HL-60 (cell line): ENCODE data around the gene GFOD2.

Source experiments
- GABPA ChIP-seq: IDR thresholded peaks from 2 replicates; pipeline ENCODE4 v1.6.1; 2012; ENCODE audit warnings: low read depth
- POLR2AphosphoS5 ChIP-seq: IDR thresholded peaks from 2 replicates; pipeline ENCODE4 v1.6.1; 2012; ENCODE audit warnings: low read depth
- REST ChIP-seq: IDR thresholded peaks from 2 replicates; pipeline ENCODE4 v1.6.1; 2012; ENCODE audit warnings: low read depth; ENCODE audit not compliant: insufficient replicate concordance
- SPI1 ChIP-seq: IDR thresholded peaks from 2 replicates; pipeline ENCODE4 v1.6.1; 2012; ENCODE audit warnings: low read depth, mild to moderate bottlenecking, borderline replicate concordance
- TF ChIP-seq, protein P1 (sequence below): IDR thresholded peaks from one replicate; pipeline ENCODE4 v1.5.1; 2011; ENCODE audit warnings: low read length, control low read depth, inconsistent platforms; ENCODE audit not compliant: insufficient read depth

DNA sequence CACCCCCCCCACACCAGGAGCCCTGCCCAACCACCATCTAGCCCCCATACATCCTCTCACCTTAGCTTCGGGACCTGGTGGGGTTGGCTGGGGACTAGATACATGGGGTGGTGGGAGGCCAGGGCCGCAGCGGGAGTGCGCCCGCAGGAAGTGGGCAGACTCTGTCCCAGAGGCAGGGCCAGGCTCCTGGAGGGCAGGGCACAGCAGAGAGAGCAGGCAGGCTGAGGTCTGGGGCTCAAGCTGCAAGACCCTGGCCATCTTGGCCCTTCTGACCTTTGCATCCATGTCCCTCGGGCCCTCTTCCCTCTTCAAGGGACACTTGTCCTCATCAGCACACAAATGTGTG, 55.3 kb downstream of the GFOD2 start:
- TF ChIP-seq, protein P1, sequence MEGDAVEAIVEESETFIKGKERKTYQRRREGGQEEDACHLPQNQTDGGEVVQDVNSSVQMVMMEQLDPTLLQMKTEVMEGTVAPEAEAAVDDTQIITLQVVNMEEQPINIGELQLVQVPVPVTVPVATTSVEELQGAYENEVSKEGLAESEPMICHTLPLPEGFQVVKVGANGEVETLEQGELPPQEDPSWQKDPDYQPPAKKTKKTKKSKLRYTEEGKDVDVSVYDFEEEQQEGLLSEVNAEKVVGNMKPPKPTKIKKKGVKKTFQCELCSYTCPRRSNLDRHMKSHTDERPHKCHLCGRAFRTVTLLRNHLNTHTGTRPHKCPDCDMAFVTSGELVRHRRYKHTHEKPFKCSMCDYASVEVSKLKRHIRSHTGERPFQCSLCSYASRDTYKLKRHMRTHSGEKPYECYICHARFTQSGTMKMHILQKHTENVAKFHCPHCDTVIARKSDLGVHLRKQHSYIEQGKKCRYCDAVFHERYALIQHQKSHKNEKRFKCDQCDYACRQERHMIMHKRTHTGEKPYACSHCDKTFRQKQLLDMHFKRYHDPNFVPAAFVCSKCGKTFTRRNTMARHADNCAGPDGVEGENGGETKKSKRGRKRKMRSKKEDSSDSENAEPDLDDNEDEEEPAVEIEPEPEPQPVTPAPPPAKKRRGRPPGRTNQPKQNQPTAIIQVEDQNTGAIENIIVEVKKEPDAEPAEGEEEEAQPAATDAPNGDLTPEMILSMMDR, result no peak
- TF ChIP-seq GABPA (no peak), REST (no peak), POLR2AphosphoS5 (no peak), SPI1 (no peak)
